HG03045 (cell line): ENCODE measurements around the gene CES2.
"Not testable (repeated sequence)": the region's sequence is repeated elsewhere in the genome, so short reads cannot be mapped to it uniquely, and the experiment has no call there.

Source experiments
- ATAC-seq: cut with Tn5 transposase; IDR thresholded peaks from one replicate; pipeline ENCODE4 v1.9.1; 2021; ENCODE audit warnings: mild to moderate bottlenecking, moderate library complexity; ENCODE audit not compliant: unreplicated experiment

Gene CES2

DNA sequence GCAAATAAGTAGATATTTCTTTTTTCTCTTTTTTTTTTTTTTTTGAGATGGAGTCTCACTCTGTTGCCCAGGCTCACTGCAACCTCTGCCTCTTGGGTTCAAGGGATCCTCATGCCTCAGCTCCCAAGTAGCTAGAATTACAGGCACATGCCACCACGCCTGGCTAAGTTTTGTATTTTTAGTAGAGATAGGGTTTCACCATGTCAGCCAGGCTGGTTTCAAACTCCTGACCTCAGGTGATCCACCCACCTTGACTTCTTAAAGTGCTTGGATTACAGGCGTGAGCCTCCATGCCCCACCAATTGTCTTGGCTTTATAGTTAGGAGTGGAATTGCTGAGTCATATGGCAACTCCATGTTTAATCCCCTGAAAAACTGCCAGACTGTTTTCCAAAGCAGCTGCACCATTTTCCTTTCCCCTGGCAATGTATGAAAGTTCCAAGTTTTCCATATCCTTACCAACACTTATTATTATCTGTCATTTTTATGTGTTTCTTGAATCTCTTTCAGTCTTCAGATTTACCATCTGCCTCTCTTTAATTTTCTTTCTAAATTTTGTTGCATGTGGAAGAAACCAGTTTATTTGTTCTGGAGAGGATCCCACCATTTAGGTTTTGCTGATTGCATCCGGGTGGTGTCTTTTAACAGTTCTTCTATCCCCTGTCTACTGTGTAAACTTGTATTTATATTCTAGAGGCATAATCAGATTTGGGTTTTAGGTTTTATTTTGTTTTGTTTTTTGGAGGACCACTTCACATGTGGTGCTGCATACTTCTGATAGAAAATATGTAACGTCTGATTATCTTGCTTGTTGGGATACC is 15.9 kb downstream of the CES2 start:
- ATAC-seq: no peak

DNA sequence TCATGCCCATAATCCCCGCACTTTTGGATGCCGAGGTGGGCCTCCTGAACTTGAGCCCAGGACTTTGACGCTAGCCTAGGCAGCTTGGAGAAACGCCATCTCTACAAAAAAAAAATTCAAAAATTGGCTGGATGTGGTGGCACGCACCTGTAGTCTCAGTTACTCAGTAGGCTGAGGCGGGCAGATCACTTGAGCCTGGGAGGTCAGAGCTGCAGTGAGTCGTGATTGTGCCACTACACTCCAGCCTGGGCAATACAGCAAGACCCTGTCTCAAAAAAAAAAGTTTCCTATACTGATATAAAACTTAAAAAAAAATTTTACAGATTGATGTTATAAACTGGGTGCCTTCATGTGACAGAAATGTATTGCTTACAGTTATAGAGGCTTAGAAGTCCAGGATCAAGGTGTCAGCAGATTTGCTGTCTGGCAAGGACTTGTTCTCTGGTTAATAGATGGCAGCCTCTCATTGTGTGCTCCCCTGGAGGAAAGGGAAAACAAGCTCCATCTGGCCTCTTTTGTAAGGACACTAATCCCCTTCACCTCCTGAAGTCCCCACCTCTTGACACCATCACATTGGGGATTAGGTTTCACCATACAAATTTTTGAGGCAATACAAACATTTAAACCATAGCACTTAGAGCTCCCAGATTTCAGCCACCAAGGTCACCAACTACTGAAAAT is 17.3 kb downstream of the CES2 start:
- ATAC-seq: no peak

DNA sequence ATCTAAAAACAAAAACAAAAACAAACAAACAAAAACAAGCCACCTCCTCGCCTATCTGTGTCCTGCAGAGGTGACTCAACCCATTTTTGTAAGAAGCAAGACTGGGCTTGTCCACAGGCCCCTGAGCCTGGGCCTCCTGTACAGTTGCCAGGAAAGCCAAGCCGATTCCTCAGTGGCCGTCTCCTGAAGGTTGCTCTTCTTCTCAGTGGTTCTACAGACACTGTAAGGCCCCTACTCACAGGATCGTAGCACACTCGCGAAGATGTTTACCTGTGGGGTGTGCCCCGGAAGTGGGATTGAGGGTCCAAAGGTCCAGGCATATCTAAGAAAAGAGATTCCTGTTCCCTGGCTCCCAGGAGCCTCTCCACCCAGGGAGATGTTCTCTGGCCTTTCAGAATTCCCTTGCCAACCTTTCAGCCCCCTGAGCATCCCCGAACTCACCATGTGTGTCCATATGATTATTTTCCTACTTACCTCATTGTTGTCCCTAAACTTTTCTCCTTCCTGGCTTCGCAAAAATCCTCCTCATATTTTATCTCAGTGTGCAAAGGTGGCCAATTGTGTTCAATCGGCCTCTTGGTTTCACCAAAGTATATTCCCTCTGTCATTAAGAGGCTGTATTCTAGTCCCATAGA is 18.3 kb downstream of the CES2 start:
- ATAC-seq: no peak

DNA sequence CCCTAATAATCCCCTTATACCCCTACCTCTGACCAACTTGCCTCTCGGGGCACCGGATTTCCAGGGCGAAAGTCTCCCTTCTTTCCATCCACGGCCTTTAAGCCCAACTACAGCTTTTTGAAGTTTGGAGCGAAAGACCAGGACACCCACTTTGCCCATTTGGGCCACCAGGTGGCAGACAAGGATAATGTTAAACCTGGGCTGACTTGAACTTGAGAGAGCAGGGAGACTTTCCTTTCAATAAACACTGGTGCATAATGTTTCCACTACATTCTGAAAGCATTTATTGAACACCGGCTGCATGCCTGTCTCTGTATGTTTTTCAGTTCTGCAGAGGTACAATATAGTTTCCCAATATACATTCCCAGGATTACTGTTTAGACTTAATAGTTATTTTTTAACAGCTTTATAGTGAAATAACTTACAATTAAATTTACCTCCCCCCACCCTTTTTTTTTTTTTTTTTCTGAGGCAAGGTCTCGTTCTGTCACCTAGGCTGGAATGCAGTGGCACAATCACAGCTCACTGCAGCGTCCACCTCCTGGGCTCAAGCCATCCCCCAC is 18.9 kb downstream of the CES2 start:
- no peak for ATAC-seq

DNA sequence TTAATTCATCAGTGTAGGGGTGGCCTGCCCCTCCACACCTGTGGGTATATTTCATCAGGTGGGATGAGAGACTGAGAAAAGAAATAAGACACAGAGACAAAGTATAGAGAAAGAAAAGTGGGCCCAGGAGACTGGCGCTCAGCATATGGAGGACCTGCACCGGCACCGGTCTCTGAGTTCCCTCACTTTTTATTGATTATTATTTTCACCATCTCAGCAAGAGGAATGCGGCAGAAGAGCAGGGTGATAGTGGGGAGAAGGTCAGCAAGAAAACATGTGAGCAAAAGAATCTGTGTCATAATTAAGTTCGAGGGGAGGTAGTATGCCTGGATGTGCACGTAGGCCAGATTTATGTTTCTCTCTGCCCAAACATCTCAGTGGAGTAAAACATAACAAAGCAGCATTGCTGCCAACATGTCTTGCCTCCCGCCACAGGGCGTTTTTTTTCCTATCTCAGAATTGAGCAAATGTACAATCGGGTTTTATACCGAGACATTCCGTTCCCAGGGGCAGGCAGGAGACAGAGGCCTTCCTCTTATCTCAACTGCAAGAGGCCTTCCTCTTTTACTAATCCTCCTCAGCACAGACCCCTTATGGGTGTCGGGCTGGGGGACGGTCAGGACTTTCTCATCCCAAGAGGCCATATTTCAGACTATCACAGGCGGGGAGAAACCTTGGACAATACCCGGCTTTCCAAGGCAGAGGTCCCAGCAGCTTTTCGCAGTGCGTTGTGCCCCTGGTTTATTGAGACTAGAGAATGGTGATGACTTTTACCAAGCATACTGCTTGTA is 20.2 kb downstream of the CES2 start:
- not testable (repeated sequence) for ATAC-seq

DNA sequence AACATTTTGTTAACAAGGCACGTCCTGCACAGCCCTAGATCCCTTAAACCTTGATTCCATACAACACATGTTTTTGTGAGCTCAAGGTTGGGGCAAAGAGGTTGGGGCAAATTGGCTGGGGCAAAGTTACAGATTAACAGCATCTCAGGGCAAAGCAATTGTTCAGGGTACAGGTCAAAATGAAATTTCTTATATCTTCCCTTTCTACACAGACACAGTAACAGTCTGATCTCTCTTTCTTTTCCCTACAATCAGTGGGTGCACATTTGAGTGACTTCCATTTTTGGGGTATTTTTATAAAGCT is 20.8 kb downstream of the CES2 start:
- ATAC-seq: not testable (repeated sequence)

DNA sequence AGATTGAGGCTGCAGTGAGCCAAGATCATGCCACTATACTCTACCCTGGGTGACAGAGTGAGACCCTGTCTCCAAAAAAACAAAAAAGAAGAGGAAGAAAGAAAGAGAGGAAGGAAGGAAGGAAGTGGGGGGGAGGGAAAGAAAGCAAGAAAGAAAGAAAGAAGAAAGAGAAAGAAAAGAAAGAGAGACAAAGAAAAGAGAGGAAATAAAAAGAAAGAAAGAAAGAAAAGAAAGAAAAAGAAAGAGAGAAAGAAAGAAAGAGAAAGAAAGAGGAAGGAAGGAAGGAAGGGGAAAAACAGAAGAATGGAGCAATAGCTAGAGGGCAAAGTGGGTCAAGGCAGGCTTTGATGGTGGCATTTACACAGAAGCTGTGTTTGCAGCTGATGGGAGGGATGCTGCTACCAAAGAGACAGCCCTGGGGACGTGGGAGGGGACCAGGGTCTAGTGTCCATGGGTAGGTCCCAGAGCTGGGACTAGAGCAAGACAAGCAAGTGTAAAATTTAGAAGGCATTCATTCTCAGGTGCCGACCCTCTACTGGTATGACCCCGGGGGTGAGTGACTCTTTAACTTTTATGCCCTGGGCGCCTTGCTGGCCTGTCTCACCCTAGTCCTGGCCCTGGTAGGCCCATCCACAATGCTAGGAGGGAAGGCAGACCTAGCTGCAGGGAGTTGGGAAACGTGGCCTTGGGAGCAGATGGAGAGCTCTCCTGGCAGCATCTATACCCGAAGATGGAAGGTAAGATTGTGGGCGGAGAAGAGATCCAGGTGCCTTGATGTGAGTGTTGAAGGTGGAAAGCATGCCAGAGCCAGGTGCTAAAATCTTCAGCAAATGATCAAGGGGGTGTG is 23.8 kb downstream of the CES2 start:
- ATAC-seq: no peak

DNA sequence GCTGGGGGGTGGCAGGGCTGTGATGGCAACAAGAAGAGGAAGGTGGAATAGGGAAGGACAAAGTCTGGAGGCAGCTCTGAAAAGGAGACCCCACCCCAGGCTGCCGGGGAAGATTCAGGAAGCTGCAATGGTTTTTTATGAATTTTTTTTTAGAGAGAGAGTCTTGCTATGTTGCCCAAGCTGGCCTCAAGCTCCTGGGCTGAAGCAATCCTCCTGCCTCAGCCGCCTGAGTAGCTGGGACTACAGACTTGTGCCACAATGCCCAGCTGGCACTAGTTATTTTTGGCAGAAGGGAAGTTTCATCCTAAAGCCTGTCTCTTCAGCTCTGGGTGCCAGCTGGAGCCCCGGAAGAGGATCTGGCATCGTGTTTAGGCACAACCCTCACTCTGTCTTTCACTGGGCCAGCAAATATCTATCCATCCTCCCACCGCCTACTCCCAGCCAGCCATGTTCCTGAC is 24.4 kb downstream of the CES2 start:
- ATAC-seq: no peak

DNA sequence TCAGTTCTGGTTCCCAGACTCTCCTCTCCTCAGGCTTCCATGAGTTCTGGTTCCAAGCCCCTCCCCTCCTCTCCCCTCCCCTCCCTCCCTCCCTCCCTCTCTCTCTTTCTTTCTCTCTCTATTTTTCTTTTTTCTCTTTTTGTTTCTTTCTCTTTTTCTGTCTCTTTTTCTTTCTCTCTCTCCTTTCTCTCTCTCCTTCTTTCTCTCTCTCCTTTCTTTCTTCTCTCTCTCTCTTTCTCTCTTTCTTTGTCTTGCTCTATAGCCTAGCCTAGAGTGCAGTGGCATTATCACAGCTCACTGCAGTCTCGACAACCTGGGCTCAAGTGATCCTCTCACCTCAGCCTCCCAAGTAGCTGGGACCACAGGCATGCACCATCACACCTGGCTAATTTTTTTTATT is 25.0 kb downstream of the CES2 start:
- no peak for ATAC-seq

DNA sequence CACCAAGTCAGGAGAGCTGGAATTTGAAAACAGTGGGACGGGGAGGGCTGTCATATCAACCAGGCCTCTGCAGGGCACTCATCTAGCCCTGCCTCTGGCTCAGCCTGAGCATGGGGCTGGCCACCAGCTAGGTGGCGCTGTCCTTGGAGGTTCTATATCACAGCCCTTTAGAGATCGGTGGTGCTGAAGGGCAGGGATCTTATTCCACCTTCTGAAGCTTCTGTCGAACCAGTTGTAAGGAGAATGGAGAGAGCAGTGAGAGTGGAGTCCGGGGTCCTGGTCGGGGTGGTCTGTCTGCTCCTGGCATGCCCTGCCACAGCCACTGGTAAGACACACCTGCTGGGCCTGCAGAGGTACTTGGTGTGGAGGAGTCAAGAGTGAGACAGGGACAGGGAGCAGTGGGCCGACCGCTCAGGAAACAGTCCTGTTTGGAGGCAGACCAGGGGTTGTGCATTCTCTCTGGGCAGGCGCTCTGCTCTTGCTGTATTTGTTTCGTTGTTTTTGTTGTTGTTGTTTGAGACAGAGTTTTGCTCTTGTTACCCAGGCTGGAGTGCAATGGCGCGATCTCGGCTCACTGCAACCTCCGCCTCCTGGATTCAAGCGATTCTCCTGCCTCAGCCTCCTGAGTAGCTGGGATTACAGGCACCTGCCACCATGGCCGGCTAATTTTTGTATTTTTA is 25.9 kb downstream of the CES2 start, which contains the start of gene CES3:
TSS of gene CES3 (plus strand) at position 202 of the 680 bp plus-strand sequence. CDS start at position 244, 42 bp downstream.
- ATAC-seq: peak; percentile 58

DNA sequence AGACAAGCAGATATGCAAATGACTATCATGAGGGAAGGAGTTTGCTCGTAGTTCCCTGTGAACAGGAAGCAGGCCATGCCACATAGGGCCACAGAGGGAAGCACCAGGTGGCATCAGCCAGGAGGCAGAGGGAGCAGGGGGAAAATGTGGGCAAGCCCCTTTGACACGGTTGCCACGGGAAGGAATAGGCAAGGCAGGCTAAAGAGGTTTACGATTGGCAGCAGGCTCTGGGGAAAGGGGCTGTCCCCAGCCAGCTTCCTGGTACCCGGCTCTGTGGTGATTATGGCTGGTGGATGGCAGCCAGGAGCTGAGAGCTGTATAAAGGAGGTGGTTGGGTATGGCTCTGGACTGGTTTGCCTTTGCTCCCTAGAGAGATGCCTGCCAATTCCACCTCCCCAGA is 26.6 kb downstream of the CES2 start:
- no peak for ATAC-seq

DNA sequence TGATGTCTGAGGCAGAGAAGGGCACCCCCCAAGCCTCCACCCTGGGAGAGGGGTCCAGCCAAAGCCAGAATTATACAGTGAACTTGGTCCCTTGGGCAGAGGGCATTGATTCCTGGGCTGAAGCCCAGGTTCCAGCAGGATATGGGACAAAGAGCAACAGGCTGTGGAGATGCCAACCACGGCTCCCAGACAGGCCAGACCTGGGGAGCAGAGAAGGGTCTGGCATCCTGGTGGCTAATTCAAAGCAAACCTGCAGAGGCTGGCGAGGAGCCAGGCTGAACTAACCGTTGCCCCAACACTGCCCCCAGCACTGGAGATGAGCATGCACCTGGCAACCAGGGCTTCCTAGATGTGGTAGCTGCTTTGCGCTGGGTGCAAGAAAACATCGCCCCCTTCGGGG is 28.7 kb downstream of the CES2 start:
- ATAC-seq: no peak

DNA sequence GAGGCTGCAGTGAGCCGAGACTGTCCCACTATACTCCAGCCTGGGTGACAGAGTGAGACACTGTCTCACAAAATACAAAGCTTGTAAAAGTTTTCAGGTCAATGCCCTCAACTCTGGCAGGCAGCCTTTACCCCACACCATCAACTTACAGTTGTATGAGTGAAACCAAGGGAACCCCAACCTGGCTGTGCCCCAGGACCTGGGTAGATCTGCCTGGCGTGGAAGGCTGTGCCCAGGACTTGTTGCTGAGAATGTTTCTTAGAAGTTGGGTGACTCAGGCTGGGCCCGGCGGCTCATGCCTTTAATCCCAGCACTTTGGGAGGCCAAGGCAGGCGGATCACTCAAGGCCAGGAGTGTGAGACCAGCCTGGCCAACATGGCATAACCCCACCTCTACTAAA is 33.5 kb downstream of the CES2 start:
- no peak for ATAC-seq

DNA sequence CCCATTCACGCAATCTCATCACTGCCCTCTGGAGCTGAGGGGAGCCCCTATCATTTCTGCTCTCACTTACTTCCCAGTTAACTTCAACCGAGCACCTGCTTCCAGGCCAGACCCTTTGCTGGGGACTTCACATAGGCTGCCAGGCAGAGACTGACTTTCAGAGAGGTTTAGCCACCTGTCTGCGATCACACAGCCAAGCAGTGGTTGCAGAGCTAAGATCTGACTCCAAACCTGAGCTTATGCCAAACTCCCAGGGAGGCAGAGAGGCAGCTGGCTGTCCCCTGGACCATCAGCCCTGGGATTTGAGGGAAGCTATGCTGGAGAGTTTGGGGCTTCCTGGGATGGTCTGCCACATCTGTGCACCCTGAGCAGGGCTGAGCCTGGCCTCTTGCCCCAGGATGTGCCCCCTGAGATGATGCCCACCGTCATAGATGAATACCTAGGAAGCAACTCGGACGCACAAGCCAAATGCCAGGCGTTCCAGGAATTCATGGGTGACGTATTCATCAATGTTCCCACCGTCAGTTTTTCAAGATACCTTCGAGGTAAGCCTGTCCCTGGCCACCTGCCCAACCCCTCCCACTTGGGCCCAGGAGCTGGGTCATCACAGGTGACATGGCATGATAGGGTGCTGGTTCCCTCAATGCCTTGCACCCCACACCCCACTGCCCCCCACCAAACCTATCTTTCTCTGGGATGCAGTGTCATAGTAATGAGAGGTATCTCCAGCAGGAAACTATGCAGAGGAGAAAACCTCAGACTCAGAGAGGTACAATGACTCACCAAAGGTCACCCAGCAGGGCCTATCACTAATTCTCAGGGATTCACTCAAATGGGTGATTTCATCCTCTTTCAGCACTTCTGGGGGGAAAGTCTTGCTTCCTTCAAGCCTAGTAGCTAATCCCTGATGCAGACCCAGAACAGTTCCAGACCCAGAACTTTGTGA is 35.7 kb downstream of the CES2 start:
- ATAC-seq: no peak

DNA sequence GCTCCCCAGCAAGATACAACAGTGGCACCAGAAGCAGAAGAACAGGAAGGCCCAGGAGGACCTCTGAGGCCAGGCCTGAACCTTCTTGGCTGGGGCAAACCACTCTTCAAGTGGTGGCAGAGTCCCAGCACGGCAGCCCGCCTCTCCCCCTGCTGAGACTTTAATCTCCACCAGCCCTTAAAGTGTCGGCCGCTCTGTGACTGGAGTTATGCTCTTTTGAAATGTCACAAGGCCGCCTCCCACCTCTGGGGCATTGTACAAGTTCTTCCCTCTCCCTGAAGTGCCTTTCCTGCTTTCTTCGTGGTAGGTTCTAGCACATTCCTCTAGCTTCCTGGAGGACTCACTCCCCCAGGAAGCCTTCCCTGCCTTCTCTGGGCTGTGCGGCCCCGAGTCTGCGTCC is 37.7 kb downstream of the CES2 start:
- ATAC-seq: no peak

DNA sequence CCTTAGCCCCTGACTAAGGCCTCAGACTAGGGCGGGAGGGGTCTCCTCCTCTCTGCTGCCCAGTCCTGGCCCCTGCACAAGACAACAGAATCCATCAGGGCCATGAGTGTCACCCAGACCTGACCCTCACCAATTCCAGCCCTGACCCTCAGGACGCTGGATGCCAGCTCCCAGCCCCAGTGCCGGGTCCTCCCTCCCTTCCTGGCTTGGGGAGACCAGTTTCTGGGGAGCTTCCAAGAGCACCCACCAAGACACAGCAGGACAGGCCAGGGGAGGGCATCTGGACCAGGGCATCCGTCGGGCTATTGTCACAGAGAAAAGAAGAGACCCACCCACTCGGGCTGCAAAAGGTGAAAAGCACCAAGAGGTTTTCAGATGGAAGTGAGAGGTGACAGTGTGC is 38.4 kb downstream of the CES2 start:
- ATAC-seq: no peak

DNA sequence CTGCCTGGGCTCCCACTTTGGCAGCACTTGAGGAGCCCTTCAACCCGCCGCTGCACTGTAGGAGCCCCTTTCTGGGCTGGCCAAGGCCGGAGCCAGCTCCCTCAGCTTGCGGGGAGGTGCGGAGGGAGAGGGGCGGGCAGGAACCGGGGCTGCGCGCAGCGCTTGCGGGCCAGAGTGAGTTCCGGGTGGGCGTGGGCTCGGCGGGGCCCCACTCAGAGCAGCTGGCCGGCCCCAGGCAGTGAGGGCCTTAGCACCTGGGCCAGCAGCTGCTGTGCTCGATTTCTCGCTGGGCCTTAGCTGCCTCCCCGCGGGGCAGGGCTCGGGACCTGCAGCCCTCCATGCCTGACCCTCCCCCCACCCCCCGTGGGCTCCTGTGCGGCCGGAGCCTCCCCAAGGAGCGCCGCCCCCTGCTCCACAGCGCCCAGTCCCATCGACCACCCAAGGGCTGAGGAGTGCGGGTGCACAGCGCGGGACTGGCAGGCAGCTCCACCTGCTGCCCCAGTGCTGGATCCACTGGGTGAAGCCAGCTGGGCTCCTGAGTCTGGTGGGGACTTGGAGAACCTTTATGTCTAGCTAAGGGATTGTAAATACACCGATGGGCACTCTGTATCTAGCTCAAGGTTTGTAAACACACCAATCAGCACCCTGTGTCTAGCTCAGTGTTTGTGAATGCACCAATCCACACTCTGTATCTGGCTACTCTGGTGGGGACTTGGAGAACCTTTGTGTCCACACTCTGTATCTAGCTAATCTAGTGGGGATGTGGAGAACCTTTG is 39.0 kb downstream of the CES2 start:
- ATAC-seq: not testable (repeated sequence)

DNA sequence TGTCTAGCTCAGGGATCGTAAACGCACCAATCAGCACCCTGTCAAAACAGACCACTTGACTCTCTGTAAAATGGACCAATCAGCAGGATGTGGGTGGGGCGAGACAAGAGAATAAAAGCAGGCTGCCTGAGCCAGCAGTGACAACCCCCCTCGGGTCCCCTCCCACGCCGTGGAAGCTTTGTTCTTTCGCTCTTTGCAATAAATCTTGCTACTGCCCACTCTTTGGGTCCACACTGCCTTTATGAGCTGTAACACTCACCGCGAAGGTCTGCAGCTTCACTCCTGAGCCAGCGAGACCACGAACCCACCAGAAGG is 39.6 kb downstream of the CES2 start:
- ATAC-seq: not testable (repeated sequence)
